GDM1 (cell line): ENCODE results near the gene SPON2.

Experiments used
- DNase-seq: peaks from one replicate; lab custom pipeline; 2025; lab: John Stamatoyannopoulos, UW

SPON2 gene

DNA sequence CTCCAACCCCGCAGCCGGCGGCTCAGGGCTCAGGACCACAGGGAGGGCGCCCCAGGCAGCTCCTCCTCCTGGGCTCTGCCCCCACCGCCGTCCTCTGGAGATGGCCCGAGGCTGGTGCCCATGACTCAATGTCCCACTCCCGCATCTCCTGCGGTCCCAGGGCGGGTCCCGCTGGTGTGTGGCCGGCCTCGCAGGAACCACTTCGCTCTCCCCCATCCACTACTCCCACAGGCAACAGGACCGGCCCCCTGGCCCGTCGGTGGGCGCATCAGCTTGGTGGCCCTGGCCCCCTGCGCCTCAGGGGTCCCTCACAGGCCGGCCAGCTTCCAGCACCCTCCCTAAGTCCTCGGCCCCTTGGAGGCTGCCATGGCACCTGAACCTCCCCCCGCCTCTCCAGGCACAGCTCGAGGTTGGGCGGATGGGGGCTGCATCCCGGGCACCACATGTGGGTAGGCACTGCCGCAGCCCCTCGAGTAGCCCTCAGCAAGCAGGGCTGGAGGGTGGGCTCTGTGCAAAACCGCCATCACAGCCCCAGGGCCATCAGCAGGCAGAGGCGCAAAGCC, 22.8 kb upstream of the SPON2 start:
- no peak for DNase-seq

DNA sequence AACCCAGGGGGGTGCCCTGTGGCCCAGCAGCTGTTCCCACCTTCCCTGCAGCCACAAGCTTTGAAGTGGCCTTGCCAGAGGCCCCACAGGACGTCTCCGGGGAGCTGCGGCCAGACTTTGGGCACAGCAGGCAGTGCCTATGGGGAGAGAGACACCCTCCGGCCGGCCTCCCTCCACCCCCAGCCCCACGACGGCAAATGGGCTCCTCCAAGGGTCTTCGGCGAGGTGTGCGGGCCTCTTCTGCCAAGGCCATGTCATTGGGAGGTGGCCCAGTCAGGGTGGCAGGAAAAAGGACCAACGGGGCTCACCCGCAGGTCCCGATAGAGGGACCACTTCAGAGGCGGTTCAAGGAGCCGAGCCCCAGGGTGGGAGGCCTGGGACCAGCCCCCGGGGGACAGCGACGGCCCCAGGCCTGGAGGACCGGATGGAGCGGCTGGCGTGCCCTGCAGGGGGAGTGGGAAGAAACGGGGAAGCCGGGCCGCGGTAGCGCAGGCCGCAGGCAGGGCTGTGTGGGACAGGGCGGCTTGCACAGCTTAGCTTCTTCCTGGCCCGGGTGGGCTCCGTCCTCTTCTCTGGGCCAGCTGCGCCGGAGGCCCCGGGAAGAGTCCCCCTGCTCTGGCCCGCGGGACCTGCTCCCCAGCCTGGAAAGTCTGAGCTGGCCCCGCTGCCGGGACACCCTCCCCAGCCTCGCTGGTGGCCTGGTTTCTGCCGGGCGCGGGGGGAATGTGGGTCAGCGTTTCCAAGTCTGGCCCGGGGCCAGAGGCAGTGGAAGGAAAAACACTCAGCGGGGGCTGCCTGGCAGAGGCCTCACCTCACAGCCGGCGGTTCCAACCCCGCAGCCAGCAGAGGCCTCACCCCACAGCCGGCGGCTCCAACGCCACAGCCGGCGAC, 21.9 kb upstream of the SPON2 start:
- DNase-seq, result no peak

DNA sequence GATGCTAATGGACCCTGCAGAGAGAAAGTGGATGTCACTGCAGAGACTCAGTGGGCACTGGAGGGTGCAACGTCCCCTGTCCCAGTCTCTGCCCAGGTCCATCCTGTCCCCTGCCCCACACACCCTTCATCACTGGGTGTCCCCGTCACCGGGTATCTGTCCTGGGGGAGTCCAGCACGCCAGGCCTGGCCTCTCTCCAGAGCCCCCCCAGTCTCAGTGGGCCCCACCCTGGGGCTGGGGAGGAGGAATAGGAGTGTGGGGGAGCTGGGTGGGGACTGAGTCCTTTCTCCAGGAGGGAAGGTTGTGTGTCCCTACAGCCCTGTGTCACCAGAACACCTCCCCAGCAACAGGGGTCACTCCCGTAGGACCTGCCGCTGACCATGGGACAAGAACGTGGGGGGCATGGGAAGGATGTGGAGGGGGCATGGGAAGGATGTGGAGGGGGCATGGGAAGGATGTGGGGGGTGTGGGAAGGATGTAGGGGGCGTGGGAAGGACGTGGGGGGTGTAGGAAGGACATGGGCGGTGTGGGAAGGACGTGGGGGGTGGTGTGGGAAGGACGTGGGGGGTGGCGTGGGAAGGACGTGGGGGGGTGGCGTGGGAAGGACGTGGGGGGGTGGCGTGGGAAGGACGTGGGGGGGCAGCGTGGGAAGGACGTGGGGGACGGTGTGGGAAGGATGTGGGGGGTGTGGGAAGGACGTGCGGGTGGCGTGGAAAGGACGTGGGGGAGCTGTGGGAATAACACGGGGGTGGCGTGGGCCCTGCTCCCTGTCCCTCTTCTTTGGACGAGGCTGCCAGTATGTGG, 21.0 kb upstream of the SPON2 start:
- no peak for DNase-seq

DNA sequence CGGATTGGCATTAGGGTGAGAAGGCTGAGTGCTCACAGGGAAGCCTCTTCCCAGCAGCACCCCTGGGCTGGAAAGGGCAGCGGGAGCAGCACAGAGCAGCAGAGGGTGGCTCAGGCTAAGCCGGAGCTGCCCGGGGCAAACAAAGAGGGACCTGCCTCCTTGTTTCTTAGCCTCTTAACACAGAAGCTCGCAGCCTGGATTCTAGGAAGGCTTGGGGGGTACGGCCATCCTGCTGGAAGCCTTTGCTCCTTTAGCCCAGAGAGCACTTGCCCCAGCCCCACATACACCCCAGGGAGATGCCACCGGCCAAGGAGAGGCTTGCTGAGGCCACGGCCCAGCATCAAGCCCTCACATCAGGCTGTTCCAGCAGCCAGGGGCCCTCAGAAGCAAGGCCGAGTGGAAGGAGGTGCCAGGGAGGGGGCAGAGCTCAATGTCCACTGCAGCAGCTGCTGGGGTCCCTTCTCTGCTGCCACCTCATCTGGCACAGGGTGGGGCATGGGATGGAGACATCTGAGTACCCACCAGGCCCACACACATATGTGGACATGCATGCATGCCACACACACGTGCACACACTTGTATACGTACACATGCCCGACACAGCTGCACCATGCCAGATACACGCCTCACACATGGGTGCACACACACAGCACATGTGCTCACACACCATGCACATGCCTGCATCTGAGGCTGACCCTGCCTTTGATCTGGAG, 20.3 kb upstream of the SPON2 start:
- DNase-seq, result no peak

GRCh38 chr4:1192091-1192492, 19.7 kb upstream of the SPON2 start:
- DNase-seq, result no peak

- no peak for DNase-seq
Observed at GRCh38 chr4:1191621-1192020, 19.2 kb upstream of the SPON2 start.

- no peak for DNase-seq
Observed at GRCh38 chr4:1187182-1187581, 14.8 kb upstream of the SPON2 start.

- no peak for DNase-seq
Observed at GRCh38 chr4:1183985-1184773, 11.8 kb upstream of the SPON2 start.

DNA sequence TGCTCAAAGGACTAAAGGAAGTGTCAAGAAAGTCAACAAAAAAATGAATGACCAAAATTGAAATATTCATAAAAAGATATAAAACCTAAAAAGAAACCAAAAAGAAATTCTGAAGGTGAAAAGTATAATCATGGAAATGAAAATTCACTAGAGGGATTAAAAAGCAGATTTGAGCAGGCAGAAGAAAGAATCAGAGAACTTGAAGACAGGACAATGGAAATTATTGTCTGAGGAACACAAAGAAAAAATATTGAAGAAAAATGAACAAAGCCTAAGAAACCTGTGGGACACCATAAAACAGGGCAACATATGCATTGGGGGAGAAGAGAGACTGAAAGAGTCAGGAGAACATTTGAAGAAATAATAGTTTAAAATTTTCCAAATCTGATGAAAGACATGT, 9.9 kb upstream of the SPON2 start:
- no peak for DNase-seq

DNA sequence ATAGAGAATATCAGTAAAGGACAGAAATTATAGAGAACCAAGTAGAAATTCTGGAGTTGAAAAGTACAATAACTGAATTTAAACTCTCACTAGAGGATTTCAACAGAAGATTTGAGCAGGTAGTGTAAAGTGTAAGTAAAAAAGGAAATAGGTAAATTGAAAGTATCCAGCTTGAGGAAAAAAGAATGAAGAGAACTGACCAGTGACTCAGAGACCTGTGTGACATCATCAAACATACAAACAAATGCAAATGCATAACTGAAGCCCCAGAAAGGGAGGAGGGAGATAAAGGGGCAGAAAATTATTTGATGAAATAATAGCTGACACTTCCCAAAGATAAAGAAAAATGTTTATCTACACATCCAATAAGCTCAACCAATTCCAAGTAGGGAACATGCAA, 8.3 kb upstream of the SPON2 start:
- DNase-seq, result no peak

DNA sequence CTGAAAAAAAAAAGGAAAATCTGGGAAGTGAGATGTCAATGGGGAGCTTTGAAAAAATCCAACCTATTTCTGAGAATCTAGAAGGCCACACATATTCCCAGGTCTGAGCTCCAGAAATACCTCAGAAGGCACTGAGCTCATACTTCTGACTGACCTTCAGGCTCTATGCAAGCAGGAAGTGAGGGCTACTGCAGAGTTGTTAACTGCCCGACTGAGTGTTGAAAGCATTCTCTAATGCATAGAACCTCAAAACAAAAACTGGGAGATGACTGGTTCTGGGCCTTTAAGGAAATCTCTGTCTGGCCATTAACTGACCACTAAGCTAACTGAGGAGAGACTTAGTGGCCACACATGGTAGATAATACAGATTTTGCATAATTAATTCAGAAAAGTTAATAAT, 7.6 kb upstream of the SPON2 start:
- DNase-seq, result no peak

- no peak for DNase-seq
Observed at GRCh38 chr4:1179089-1179441, 6.7 kb upstream of the SPON2 start.

- no peak for DNase-seq
Observed at GRCh38 chr4:1178300-1179088, 6.1 kb upstream of the SPON2 start.

GRCh38 chr4:1177274-1178141, 5.1 kb upstream of the SPON2 start:
- no peak for DNase-seq

GRCh38 chr4:1176398-1177273, 4.3 kb upstream of the SPON2 start:
- DNase-seq, result no peak

GRCh38 chr4:1175635-1176229, 3.3 kb upstream of the SPON2 start:
- DNase-seq, result no peak

DNA sequence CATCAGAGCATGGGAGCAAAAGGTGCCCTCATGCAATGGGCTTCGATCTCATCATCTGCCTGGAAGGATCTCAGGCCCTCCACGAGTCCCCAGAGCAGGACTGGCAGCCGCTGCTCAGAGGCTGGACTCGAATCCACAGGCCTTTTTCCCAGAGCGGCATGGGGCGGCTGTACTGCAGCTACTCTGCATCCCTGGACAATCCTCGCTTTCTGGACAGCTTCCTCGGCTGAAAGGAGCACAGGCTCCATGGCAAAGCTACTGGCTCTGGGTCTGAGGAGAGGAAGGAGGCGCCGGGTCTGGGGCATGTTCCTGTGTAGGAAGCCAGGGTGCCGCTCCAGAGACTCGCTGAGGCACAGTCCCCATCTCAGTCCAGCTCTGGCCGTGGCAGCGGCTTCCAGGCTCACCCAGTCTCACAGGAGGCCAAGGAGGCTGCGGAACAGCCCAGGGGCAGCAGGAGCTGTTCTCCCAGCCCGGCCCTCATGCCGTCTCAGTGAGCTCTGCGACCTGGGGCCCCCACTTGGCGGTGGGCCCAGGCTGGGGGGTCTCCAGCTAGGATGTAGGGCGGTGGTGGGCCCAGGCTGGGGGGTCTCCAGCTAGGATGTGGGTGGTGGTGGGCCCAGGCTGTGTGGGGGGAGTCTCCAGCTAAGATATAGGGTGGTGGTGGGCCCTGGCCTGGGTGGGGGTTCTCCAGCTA, 2.7 kb upstream of the SPON2 start:
- no peak for DNase-seq
